ENCODE data around the gene ACHE.
"Not testable (repeated sequence)": the region's sequence is repeated elsewhere in the genome, so short reads cannot be mapped to it uniquely, and the experiment has no call there.

The ACHE gene

GRCh38 chr7:100895701-100895955 lies at the start of gene ACHE:
ACHE (minus strand) TSS chr7:100895888; CDS start chr7:100894232, 1,656 bp downstream.
- no peak for DNase-seq

DNA sequence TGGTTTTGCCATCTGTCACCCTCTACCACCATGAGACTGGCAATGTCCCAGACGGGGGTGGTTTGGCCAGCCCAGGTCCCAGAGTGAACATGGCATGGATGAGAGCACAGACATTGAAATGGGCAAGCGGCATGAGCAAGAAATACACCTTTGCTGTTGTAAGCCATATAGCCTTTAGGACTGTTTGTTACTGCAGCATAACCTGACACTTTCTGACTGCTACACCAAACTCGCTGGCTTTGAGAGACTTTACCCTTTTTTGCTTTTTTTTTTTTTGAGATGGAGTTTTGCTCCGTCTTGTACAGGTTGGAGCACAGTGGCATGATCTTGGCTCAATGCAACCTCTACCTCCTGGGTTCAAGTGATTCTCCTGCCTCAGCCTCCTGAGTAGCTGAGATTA lies 48.5 kb upstream of the ACHE start:
- no peak for DNase-seq

DNA sequence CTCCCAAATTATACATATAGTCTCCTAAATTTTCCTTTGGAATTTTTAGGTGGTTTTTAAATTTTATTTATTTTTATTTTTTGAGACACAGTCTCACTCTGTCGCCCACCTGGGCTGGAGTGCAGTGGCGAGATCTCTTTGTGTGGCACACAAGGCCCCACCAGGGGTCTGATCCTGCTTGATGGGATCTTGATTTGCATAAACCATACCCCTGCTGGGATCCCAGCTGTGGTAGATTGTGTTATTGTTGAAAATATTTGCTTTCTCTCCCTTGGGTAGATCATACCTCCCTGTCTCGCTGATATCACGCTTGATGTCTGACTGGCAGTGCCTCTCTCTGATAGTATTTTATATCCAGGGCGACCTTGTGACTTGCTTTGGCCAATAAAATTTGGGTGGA lies 48.0 kb upstream of the ACHE start:
- DNase-seq, result no peak

DNA sequence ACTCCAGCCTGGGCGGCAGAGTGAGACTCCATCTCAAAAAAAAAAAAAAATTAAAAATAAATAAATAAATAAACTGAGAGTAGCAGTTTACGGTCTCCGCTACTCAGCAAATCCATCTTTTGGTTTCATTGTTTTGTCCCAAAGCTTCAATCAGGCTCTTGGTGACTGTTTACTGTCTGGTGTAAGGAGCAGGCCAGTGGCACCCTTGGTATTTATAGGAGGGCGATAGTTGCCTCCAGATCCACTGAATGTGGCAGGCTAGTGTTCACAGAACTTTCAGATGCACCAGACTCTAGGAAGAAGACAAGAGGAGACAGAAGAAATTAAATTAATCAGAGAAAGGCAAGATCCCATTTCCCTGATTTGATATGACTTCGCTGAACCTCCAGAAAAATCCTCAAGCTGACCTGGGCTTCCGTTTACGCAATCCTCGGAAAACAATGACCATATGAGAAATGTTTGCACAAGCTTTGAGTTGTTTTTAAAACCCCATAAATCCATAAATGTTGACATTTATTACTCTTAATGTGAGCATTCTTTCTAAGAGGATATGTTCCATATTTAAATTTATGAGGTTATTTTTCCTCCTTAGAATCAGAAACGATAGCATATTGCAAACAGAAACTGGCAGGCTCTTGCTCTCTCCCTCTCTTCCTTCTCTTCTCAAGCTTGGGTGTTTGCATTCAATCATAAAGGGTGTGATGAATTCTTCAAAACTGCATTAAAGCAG lies 46.5 kb upstream of the ACHE start:
- DNase-seq, result no peak

DNA sequence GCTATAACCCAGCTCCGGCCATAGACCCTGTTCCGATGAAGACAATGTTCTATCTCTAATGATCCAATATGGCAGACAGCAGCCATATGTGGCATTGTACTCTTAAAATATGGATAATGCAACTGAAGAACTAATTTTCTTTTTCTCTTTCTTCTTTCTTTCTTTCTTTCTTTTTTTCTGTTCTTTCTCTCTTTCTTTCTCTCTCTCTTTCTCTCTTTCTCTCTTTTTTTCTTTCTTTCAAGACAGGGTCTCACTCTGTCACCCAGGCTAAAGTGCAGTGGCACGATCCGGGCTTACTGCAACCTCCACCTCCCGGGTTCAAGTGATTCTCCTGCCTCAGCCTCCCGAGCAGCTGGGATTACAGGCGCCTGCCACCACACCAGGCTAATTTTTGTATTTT lies 40.5 kb upstream of the ACHE start:
- DNase-seq, result not testable (repeated sequence)

DNA sequence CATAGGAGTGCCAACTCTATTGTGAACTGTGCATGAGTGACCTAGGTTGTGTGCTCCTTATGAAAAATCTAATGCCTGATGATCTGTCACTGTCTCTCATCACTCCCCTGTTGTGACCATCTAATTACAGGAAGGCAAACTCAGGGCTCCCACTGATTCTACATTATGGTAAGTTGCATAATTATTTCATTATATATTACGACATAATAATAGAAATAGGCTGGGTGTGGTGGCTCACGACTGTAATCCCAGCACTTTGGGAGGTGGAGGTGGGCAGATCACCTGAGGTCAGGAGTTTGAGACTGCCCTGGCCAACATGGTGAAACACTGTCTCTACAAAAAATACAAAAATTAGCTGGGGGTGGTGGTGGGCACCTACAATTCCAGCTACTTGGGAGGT lies 39.7 kb upstream of the ACHE start:
- DNase-seq, result not testable (repeated sequence)

DNA sequence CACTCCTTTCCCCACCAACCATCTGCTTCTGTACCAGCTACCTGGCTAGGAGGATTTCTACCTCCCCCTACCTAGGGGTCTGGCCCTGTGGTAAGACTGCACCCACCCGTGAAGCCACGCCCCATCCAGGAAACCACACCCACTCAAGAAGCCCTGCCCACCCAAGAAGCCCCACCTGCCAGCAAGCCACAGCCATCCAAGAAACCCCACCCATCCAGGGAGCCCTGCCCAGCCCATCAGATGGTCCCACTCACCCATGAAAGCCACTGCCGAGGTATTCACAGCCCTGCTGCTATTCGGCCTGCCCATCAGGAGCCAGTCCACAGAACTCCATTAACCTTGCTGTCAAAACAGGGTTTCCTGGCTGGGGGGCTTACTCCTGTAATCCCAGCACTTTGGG lies 38.0 kb upstream of the ACHE start:
- no peak for DNase-seq

GRCh38 chr7:100929808-100930174 lies 34.1 kb upstream of the ACHE start:
- DNase-seq, result no peak

DNA sequence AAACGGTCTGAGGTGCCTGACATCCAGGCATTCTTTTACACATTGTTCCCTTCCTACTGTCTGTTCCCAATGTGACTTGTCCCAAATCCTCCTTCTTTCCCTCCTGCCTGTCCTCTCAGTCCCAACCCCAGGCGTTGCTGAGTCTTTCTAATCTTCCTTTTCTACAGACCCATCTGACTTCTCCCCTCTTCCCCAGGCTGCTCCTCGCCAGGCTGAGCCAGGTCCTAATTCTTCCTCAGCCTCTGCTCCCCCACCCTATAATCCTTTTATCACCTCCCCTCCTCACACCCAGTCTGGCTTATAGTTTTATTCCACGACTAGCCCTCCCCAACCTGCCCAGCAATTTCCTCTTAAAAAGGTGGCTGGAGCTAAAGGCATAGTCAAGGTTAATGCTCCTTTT lies 27.9 kb upstream of the ACHE start:
- not testable (repeated sequence) for DNase-seq

DNA sequence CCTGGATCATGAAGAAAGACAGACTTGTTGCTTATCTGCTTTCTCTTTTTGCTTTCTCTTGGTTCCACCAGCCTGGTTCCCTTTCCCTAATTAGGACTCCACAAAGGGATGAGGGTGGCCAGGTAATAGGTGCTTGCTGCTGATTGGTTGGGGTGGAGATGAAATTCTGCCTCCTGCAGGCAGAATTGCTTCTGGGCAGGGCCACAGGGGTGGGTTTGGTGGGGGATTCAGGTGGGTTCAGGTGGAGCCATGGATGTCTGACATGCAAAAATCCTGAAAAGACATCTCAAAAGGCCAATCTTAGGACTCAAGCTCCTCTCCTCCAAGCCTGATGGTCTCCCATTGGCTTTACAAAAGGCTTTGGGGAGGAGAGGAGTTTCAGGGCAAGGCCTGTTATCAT lies 25.4 kb upstream of the ACHE start:
- no peak for DNase-seq

- DNase-seq, result not testable (repeated sequence)
These were observed 24.2 kb upstream of the ACHE start for GRCh38 chr7:100919779-100920437.

DNA sequence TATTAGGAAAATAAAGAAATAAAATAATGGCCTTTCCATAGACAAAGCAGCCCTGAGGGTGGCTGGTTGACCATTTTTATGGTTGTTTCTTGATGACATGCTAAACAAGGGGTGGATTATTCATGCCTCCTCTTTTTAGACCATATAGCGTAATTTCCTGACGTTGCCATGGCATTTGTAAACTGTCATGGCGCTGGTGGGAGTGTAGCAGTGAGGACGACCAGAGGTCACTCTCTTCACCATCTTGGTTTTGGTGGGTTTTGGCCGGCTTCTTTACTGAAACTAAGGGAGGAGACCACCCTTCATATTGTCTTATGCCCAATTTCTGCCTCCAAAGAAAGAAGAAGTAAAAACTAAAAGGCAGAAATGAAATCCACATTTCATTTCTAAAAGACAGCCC lies 23.6 kb upstream of the ACHE start:
- not testable (repeated sequence) for DNase-seq

GRCh38 chr7:100914879-100915447 lies 19.3 kb upstream of the ACHE start:
- DNase-seq, result no peak

DNA sequence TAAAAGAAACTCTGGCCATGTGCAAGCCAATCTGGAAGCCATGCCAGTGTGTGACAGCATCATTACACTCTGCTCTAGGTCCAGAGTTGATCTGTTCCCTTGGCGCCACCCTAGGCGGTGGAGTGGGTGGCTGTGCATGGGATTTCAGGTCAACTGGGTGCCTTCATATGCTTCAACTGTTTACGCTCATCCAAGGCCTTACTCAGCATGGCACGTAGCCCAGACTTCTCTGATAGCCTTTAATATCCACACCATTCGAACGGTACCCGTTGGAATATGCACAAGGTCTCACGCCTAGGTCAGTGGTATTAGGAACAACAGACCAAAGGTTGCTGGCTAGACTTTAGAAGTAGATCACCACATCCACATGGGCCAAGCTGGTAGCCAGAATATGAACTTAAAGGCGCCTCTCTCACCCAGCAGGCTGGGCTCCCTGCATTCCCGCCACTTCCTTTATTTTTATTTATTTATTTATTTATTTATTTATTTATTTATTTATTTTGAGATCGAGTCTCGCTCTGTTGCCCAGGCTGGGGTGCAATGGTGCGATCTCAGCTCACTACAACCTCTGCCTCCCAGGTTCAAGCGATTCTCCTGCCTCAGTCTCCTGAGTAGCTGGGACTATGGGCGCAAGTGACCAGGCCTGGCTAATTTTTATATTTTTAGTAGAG lies 18.7 kb upstream of the ACHE start:
- DNase-seq, result no peak

DNA sequence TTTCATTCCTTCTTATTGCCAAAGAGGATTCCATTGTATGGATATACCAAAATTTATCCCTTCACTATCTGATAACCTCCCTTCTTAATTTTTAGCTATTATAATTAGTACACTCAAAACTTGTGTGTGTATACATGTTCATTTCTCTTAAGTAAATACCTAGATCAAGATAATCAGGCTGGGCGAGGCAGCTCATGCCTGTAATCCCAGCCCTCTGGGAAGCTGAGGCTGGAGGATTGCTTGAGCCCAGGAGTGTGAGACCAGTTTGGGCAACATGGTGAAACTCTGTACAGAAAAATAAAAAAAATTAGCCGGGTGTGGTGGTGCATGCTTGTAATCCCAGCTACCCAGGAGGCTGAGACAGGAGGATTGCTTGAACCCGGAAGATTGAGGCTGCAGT lies 15.8 kb upstream of the ACHE start:
- DNase-seq, result no peak

GRCh38 chr7:100910443-100910842 lies 14.8 kb upstream of the ACHE start:
- DNase-seq, result not testable (repeated sequence)

- no peak for DNase-seq
These were observed 12.8 kb upstream of the ACHE start for GRCh38 chr7:100908512-100908911.

DNA sequence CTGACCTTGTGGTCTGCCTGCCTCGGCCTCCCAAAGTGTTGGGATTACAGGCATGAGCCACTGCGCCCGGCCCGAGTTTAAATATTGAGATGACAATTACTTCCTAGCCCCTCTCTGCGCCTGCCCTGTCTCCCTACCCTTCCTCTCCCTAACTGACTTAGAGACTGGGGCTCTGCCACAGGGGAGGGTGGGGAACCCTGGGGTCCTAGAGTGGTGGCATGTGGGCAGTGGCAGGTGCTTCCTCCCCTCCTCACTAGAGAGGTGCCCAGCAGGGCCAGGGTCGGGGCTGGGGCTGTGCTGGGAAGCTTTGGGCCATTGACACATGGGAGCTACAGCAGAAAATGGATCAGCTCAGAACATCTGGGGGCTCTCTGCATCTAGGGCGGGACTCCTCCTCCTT lies 7.0 kb upstream of the ACHE start:
- DNase-seq, result no peak

DNA sequence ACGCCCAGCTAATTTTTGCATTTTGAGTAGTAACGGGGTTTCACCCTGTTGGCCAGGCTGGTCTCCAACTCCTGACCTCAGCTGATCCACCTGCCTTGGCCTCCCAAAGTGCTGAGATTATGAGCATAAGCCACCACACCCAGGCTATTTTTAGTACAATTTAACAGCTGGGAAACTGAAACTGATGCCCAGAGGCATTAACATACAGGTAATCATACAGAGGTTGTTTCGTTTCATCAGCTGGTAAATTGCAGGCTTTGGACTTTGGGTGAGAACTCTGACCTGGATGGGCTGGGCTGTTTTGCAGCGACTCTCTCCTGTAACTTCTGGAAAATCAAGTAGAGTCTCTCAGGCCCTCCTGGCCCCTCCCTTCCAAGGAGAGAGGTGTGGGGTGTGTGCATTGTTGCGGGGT lies 6.2 kb upstream of the ACHE start:
- no peak for DNase-seq

DNA sequence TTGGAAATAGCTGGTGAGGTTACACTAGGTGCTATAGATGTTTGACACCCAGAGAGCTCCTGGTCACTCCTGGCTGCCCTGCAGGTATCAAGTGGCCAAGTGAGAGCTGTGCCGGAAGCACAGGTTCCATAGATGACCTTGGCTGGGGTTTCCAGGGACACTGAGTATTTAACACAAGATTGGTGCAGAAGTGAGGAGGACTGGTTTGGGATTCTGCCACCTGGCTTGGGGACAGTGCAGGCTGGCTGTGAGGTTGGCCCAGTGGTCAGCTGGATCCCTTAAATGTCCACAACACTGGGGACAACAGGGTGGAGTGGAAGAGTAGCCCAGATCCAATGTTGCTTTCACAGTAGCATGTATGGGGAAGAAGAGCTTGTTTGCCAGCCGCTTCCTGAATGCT lies 5.3 kb upstream of the ACHE start:
- no peak for DNase-seq

GRCh38 chr7:100899432-100899831 lies 3.7 kb upstream of the ACHE start:
- DNase-seq, result no peak

DNA sequence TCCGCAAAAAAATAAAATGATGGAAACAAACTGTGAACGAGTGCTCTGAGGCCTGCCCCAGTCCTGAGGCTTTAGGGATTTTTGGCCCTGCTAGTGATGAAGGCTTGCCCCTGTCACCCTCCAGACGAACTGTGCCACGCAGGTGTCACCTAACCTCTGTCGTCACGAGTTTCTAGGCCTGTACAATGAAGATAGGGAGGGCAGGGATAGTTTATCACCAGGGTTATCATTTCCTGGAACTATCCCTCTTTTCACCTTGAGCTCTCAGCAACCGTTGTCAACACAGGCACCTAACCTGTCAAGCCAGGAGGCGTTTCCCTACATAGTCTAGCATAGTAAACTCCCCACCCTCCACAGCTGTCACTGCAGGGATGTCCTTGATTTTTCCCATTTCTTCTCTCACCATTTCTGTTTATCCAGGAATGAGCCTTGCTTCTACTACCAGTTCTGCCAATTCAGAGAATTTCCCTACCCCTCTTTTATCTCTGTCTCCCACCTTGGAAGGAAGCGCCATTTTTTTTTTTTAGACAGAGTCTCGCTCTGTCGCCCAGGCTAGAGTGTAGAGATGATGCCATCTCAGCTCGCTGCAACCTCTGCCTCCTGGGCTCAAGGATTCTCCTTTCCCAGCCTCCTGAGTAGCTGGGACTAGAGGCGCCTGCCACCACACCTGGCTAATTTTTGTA lies 2.2 kb upstream of the ACHE start:
- no peak for DNase-seq

DNA sequence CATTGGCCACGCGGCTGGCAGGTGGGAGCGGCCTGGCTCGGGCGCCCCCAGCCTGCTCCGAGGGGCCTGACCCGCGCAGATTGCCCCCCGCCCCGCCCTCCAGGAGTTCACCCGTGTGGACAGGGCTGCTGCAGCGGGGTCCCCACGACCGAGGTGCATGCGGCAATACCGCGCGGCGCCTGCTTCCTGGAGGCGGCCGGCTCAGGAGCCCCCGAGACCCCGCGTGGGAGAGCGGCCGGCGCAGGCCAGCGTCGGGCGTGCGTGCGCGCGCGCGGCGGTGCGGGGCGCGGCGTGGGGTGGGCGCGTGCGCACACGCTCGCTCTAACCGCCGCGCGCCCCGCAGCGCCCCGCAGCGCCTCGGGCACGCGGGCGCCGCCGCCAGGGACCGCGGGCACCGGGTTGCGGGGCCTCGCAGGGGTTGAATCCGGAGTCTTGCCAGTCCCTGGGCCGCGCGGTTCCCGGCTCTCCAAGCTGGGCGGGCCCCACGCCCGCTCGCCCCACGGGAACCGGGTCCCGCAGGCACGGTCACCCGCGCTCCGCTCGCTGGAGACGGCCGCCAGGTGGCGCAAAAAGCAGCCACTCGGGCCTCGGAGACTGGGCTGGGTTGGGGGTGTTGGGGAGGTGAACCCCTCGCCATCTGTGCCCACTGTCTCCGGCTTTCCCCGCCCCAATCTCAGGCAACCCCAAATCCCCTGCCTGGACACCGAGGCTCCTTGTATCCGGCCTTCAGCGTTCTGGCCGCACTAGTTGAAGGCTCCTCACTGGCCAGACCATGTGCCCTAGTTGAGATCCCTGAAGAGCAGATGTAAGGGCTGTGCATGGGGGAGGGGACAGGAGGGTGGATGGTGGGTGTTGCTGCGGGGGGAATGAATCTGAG lies 1.3 kb upstream of the ACHE start:
- no peak for DNase-seq
